Stimulated activated CD8-positive, alpha-beta memory T cell treated with anti-CD3 and anti-CD28 coated beads, Interleukin-15, amount 100 ng/mL, for 48 hours (primary cell): Measurements from ENCODE around the gene AJUBA.
A peak's percentile ranks its signal among the peaks of the same experiment; 100 is the strongest.

Experiments
- DNase-seq, 2 donors: peaks; one replicate each; pipeline ENCODE4 v3.0.0-alpha.2; 2020; ENCODE audit warnings: low read depth in 2 of 2

Gene AJUBA

GRCh38 chr14:22935156-22935555 is 47.2 kb downstream of the AJUBA start:
- no peak for DNase-seq

GRCh38 chr14:22932146-22932545 is 50.2 kb downstream of the AJUBA start:
- DNase-seq: no peak

- DNase-seq: no peak
These were observed 52.4 kb downstream of the AJUBA start for GRCh38 chr14:22929961-22930364.

- peak; percentile 95 to 96 for DNase-seq
These were observed 53.0 kb downstream of the AJUBA start, which contains the start of gene PRMT5 for GRCh38 chr14:22929104-22929960. TSS of gene PRMT5 (minus strand) at chr14:22929376. CDS start at chr14:22929361, 15 bp downstream.

GRCh38 chr14:22928237-22929103 is 53.9 kb downstream of the AJUBA start:
- DNase-seq: no peak

GRCh38 chr14:22926316-22926715 is 56.0 kb downstream of the AJUBA start:
- DNase-seq: no peak

GRCh38 chr14:22925513-22925912 is 56.8 kb downstream of the AJUBA start:
- no peak for DNase-seq

GRCh38 chr14:22923746-22924145 is 58.6 kb downstream of the AJUBA start:
- no peak for DNase-seq

GRCh38 chr14:22922294-22922693 is 60.1 kb downstream of the AJUBA start:
- DNase-seq: no peak
